NCI-H1092 (cell line): ENCODE results near the gene LYSMD2.

ENCODE experiments used
- DNase-seq: peaks from one replicate; lab custom pipeline; 2025; lab: John Stamatoyannopoulos, UW

The LYSMD2 gene

GRCh38 chr15:51751697-51752683 lies 14.5 kb upstream of the LYSMD2 start:
- no peak for DNase-seq

GRCh38 chr15:51750792-51751696 lies 13.6 kb upstream of the LYSMD2 start, which contains the start of gene TMOD2:
Gene TMOD2 (plus strand): TSS chr15:51751597. CDS start chr15:51766442, 14,845 bp downstream.
- DNase-seq = no peak

- DNase-seq = no peak
Measured at GRCh38 chr15:51750186-51750585, 12.7 kb upstream of the LYSMD2 start.

GRCh38 chr15:51749307-51749706 lies 11.9 kb upstream of the LYSMD2 start:
- no peak for DNase-seq

GRCh38 chr15:51739061-51739712 lies 1.7 kb upstream of the LYSMD2 start:
- no peak for DNase-seq

GRCh38 chr15:51738553-51738952 lies 1.1 kb upstream of the LYSMD2 start:
- DNase-seq = no peak

- peak; percentile 22 for DNase-seq
Measured at GRCh38 chr15:51736751-51737521, 519 bp downstream of the LYSMD2 start.

- no peak for DNase-seq
Measured at GRCh38 chr15:51736069-51736468, 1.4 kb downstream of the LYSMD2 start.

- no peak for DNase-seq
Measured at GRCh38 chr15:51735228-51736010, 2.0 kb downstream of the LYSMD2 start.

- DNase-seq = no peak
Measured at GRCh38 chr15:51732646-51733045, 4.8 kb downstream of the LYSMD2 start.

- DNase-seq = no peak
Measured at GRCh38 chr15:51731549-51732267, 5.7 kb downstream of the LYSMD2 start.

GRCh38 chr15:51727141-51727897 lies 10.1 kb downstream of the LYSMD2 start:
- DNase-seq = no peak

GRCh38 chr15:51726302-51727073 lies 11.0 kb downstream of the LYSMD2 start:
- DNase-seq = no peak

GRCh38 chr15:51724673-51725072 lies 12.8 kb downstream of the LYSMD2 start:
- DNase-seq = no peak

- DNase-seq = no peak
Measured at GRCh38 chr15:51724199-51724598, 13.3 kb downstream of the LYSMD2 start.

- DNase-seq = no peak
Measured at GRCh38 chr15:51721199-51721960, 16.1 kb downstream of the LYSMD2 start.

- no peak for DNase-seq
Measured at GRCh38 chr15:51720201-51720995, 17.1 kb downstream of the LYSMD2 start.
